Naive thymus-derived CD4-positive, alpha-beta T cell (primary cell): ENCODE data around the gene PRMT5. TPM values are rescaled to one million over a fixed set of nuclear protein-coding genes. Genes with fewer than 3 reads are reported as not detected.

Source experiments
- ATAC-seq: fragments of 150-1000 bp; cut with Tn5 transposase; 2 replicates; pipeline ENCODE4 v1.10.0; 2021; ENCODE audit warnings: mild to moderate bottlenecking, moderate library complexity
- CTCF ChIA-PET: fragments of 350-600 bp; sonication (Branson Sonifier 250); formaldehyde crosslinking; loops from one replicate; lab custom pipeline; 2021; ENCODE audit warnings: antibody characterized with exemption; lab: Charles Lee
- POLR2A ChIA-PET: fragments of 350-600 bp; sonication (Branson Sonifier 250); formaldehyde crosslinking; loops from one replicate; lab custom pipeline; 2021; ENCODE audit warnings: antibody characterized with exemption, inconsistent platforms; lab: Charles Lee
- DNase-seq, 9 donors: peaks; one replicate each; pipeline versions ENCODE4 v3.0.0 to v3.0.0-alpha.2; 2020 to 2022; ENCODE audit warnings: mixed read lengths in 1 of 9
- H3K27ac ChIP-seq: one replicate; pipeline ENCODE4 v1.7.0; 2013; ENCODE audit warnings: mild to moderate bottlenecking, low read depth, low read length, moderate library complexity
- H3K27me3 ChIP-seq, 2 donors: one replicate each; pipeline ENCODE4 v1.7.0; 2013; ENCODE audit warnings: low read length in 2 of 2, mild to moderate bottlenecking in 2 of 2, moderate library complexity in 2 of 2; ENCODE audit not compliant: control insufficient read depth in 2 of 2, insufficient read depth in 2 of 2
- H3K36me3 ChIP-seq, 3 experiments: 1 replicate in 2 of 3; 2 replicates in 1 of 3; pipeline ENCODE4 v1.7.0; 2013; ENCODE audit warnings: low read length in 3 of 3, mild to moderate bottlenecking in 3 of 3, moderate library complexity in 1 of 3; ENCODE audit not compliant: insufficient read depth in 3 of 3, control insufficient read depth in 2 of 3
- H3K4me1 ChIP-seq, 2 donors: one replicate each; pipeline ENCODE4 v1.7.0; 2013; ENCODE audit warnings: low read length in 2 of 2, mild to moderate bottlenecking in 2 of 2, moderate library complexity in 1 of 2; ENCODE audit not compliant: control insufficient read depth in 2 of 2, insufficient read depth in 2 of 2
- H3K4me3 ChIP-seq: 2 replicates; pipeline ENCODE4 v1.7.0; 2013; ENCODE audit warnings: mild to moderate bottlenecking, low read length
- H3K9me3 ChIP-seq, 3 experiments: 1 replicate in 2 of 3; 2 replicates in 1 of 3; pipeline ENCODE4 v1.7.0; 2013; ENCODE audit warnings: low read length in 3 of 3; ENCODE audit not compliant: control insufficient read depth in 2 of 3
- H3K27ac Mint-ChIP-seq, 9 donors: one replicate each; pipeline ENCODE4 v1.8.0; 2020 to 2022; ENCODE audit warnings: mixed read lengths in 9 of 9, mild to moderate bottlenecking in 8 of 9, moderate library complexity in 5 of 9, inconsistent platforms in 2 of 9
- H3K27me3 Mint-ChIP-seq, 5 donors: one replicate each; pipeline ENCODE4 v1.8.0; 2021 to 2022; ENCODE audit warnings: mixed read lengths in 5 of 5, mild to moderate bottlenecking in 1 of 5
- H3K36me3 Mint-ChIP-seq, 5 donors: one replicate each; pipeline ENCODE4 v1.8.0; 2020 to 2022; ENCODE audit warnings: mixed read lengths in 5 of 5, mild to moderate bottlenecking in 3 of 5, inconsistent platforms in 1 of 5
- H3K4me1 Mint-ChIP-seq, 7 donors: one replicate each; pipeline ENCODE4 v1.8.0; 2020 to 2022; ENCODE audit warnings: mixed read lengths in 7 of 7, mild to moderate bottlenecking in 3 of 7, inconsistent platforms in 1 of 7
- H3K4me3 Mint-ChIP-seq, 10 donors: one replicate each; pipeline ENCODE4 v1.8.0; 2020 to 2022; ENCODE audit warnings: mild to moderate bottlenecking in 10 of 10, mixed read lengths in 10 of 10, moderate library complexity in 6 of 10, inconsistent platforms in 2 of 10
- H3K9me3 Mint-ChIP-seq, 11 donors: one replicate each; pipeline ENCODE4 v1.8.0; 2020 to 2022; ENCODE audit warnings: mixed read lengths in 11 of 11, mild to moderate bottlenecking in 4 of 11, inconsistent platforms in 1 of 11, moderate library complexity in 1 of 11
- intact Hi-C, 2 donors: fragments of 100-400 bp; cut with micrococcal nuclease; formaldehyde crosslinking; loops; one replicate each; pipeline ENCODE4 v1.15.1; 2023
- polyA plus RNA-seq, 2 donors: library from polyadenylated mRNA; unstranded; fragments of 300-500 nt; fragmentation: Illumina TruSeq; gene quantifications; one replicate each; pipeline ENCODE4 v1.2.3, GENCODE V29; 2021
- total RNA-seq, 6 experiments: library from RNA in 5 of 6; stranded (reverse) in 5 of 6; gene quantifications; 1 replicate in 5 of 6; 2 replicates in 1 of 6; pipeline ENCODE4 v1.2.3 and lab custom pipeline; 2021 to 2026

Gene PRMT5
- total and polyA plus RNA-seq, 7 experiments from 2014 or later, result 24.9 to 82.8 (median 36.3) TPM

DNA sequence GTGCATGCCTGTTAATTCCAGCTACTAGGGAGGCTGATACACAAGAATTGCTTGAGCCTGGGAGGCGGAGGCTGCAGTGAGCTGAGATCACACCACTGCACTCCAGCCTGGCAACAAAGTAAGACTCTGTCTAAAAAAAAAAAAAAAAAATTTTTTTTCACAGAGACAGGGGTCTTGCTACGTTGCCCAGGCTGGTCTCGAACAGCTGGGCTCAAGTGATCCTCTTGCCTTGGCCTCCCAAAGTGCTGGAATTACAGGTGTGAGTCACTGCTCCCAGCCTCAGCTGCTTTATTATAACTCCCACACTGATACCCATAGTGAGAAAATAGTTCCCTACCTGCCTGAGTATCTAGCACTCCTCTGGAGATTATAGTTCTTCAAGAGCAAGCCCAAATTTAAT, 16.5 kb upstream of the PRMT5 start:
- no peak overlapping the region for H3K27ac Mint-ChIP-seq
- H3K9me3 ChIP-seq, result no peaks in the 10 kb centered on the region
- H3K9me3 Mint-ChIP-seq, result no peaks in the 10 kb centered on the region
- intact Hi-C loops, result no loop called here
- peaks cover 0 to 28% (median 4%) of the 10 kb centered on the region in 3 experiments for H3K36me3 ChIP-seq
- ChIA-PET CTCF (interaction anchor here (0.6 to 1.0 kb wide), 3 partner anchors 13 to 123 kb away, joined by 3 read pairs; no protein-coding TSS in a partner anchor), POLR2A (interaction anchor here (0.6 to 1.9 kb wide), 4 partner anchors 10 to 50 kb away, joined by 3 to 8 read pairs (median 3); partner anchors contain the start of gene HAUS4)
- no peak overlapping the region for H3K4me3 Mint-ChIP-seq
- no peak overlapping the region for H3K27ac ChIP-seq
- no peak for DNase-seq
- no peak for ATAC-seq
- peaks cover 6 to 31% (median 17%) of the 10 kb centered on the region in 5 donors for H3K36me3 Mint-ChIP-seq
- H3K4me1 Mint-ChIP-seq, result peaks cover 0 to 2% (median 0%) of the 10 kb centered on the region in 7 donors
- no peaks in the 10 kb centered on the region for H3K27me3 Mint-ChIP-seq
- no peak overlapping the region for H3K4me3 ChIP-seq
- no peaks in the 10 kb centered on the region for H3K27me3 ChIP-seq
- H3K4me1 ChIP-seq, result no peaks in the 10 kb centered on the region

DNA sequence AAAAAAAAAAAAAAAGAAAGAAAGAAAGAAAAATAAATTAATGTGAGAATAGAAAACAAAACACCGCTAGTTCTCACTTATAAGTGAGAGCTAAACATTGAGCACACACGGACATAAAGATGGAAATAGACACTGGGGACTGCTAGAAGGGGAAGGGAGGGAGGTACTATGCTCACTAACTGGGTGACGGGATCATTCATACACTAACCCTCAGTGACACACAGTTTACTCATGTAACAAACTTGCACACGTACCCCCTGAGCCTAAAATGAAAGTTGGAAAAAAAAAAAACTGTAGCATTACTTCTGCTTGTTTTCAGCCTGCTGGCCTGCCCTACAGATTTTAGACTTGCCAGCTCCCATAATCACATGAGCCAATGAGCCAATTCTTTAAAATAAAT, 10.5 kb upstream of the PRMT5 start:
- Mint-ChIP-seq H3K9me3 (no peaks in the 10 kb centered on the region), H3K27ac (no peak overlapping the region), H3K4me3 (no peak overlapping the region), H3K27me3 (no peaks in the 10 kb centered on the region), H3K36me3 (peaks cover 0 to 10% (median 7%) of the 10 kb centered on the region in 5 donors), H3K4me1 (peaks cover 0 to 2% (median 0%) of the 10 kb centered on the region in 7 donors)
- H3K27me3 ChIP-seq, result no peaks in the 10 kb centered on the region
- ATAC-seq (no peak), DNase-seq (no peak)
- no peak overlapping the region for H3K27ac ChIP-seq
- H3K4me1 ChIP-seq, result no peaks in the 10 kb centered on the region
- H3K9me3 ChIP-seq, result no peaks in the 10 kb centered on the region
- no peaks in the 10 kb centered on the region for H3K36me3 ChIP-seq
- intact Hi-C loops, result no loop called here
- CTCF ChIA-PET, result interaction anchor here (0.6 to 0.7 kb wide), 3 partner anchors 55 to 298 kb away, joined by 3 to 6 read pairs (median 3); no protein-coding TSS in a partner anchor
- H3K4me3 ChIP-seq, result no peak overlapping the region
- POLR2A ChIA-PET, result no interaction called here

GRCh38 chr14:22935156-22935555, 6.0 kb upstream of the PRMT5 start:
- ATAC-seq (no peak), DNase-seq (no peak)
- Mint-ChIP-seq H3K4me3 (no peak overlapping the region), H3K27ac (no peak overlapping the region), H3K27me3 (no peaks in the 10 kb centered on the region), H3K4me1 (peaks cover 0 to 10% (median 4%) of the 10 kb centered on the region in 7 donors), H3K36me3 (peaks cover 0 to 8% (median 0%) of the 10 kb centered on the region in 5 donors), H3K9me3 (no peaks in the 10 kb centered on the region)
- no peaks in the 10 kb centered on the region for H3K27me3 ChIP-seq
- H3K36me3 ChIP-seq, result no peaks in the 10 kb centered on the region
- H3K27ac ChIP-seq, result no peak overlapping the region
- H3K9me3 ChIP-seq, result no peaks in the 10 kb centered on the region
- CTCF ChIA-PET, result interaction anchor here (0.7 to 0.9 kb wide), 2 partner anchors 46 to 47 kb away, joined by 3 to 4 read pairs; partner anchors contain the start of gene AJUBA
- H3K4me3 ChIP-seq, result no peak overlapping the region
- peaks cover 0 to 4% of the 10 kb centered on the region in 2 donors for H3K4me1 ChIP-seq
- intact Hi-C loops, result no loop called here
- POLR2A ChIA-PET, result interaction anchor here (0.7 kb wide), 1 partner anchor 64 kb away, joined by 3 read pairs; no protein-coding TSS in a partner anchor

GRCh38 chr14:22932146-22932545, 3.0 kb upstream of the PRMT5 start:
- ChIA-PET POLR2A (interaction anchor here (0.6 to 1.4 kb wide), 2 partner anchors 62 to 1648 kb away, joined by 3 to 4 read pairs; no protein-coding TSS in a partner anchor), CTCF (interaction anchor here (1.0 to 1.6 kb wide), 2 partner anchors 13 to 50 kb away, joined by 3 read pairs; partner anchors contain the start of gene AJUBA)
- H3K4me1 ChIP-seq, result peaks cover 9 to 17% of the 10 kb centered on the region in 2 donors
- Mint-ChIP-seq H3K27ac (peak overlapping the region in 4 of 9 donors; percentile 48 to 83 (median 76)), H3K27me3 (no peaks in the 10 kb centered on the region), H3K4me3 (peak overlapping the region in 1 of 10 donors; percentile 1), H3K9me3 (no peaks in the 10 kb centered on the region), H3K4me1 (peaks cover 5 to 23% (median 11%) of the 10 kb centered on the region in 7 donors), H3K36me3 (peaks cover 0 to 6% (median 0%) of the 10 kb centered on the region in 5 donors)
- no peak overlapping the region for H3K4me3 ChIP-seq
- no peaks in the 10 kb centered on the region for H3K27me3 ChIP-seq
- intact Hi-C loops, result no loop called here
- no peaks in the 10 kb centered on the region for H3K9me3 ChIP-seq
- ATAC-seq (no peak), DNase-seq (no peak)
- H3K27ac ChIP-seq, result no peak overlapping the region
- peaks cover 0 to 4% (median 0%) of the 10 kb centered on the region in 3 experiments for H3K36me3 ChIP-seq

GRCh38 chr14:22929961-22930364, 787 bp upstream of the PRMT5 start:
- ATAC-seq (peak; percentile 17), DNase-seq (no peak)
- Mint-ChIP-seq H3K4me3 (no peak overlapping the region), H3K4me1 (peaks cover 5 to 36% (median 20%) of the 10 kb centered on the region in 7 donors), H3K36me3 (peaks cover 0 to 11% (median 0%) of the 10 kb centered on the region in 5 donors), H3K27me3 (no peaks in the 10 kb centered on the region), H3K9me3 (no peaks in the 10 kb centered on the region), H3K27ac (no peak overlapping the region)
- Histone ChIP-seq H3K27ac (peak overlapping the region; percentile 69), H3K4me3 (peak overlapping the region; percentile 91), H3K9me3 (no peaks in the 10 kb centered on the region), H3K36me3 (peaks cover 0 to 12% (median 0%) of the 10 kb centered on the region in 3 experiments), H3K27me3 (no peaks in the 10 kb centered on the region), H3K4me1 (peaks cover 9 to 17% of the 10 kb centered on the region in 2 donors)
- CTCF ChIA-PET, result interaction anchor here (0.6 to 2.3 kb wide), 22 partner anchors 8 to 1710 kb away, joined by 3 to 19 read pairs (median 4); partner anchors contain the start of genes AJUBA, HAUS4 and RBM23
- intact Hi-C loops, result loop anchor here (1.0 to 10.0 kb wide), 19 partner anchors 11 to 1475 kb away; partner anchors contain the start of genes ACIN1 (in 2 of the 2), C14orf119 (in 2 of the 2), HAUS4 (in 2 of the 2) and MRPL52 (in 2 of the 2)
- POLR2A ChIA-PET, result interaction anchor here (0.7 to 4.8 kb wide), 20 partner anchors 8 to 374 kb away, joined by 3 to 74 read pairs (median 3); partner anchors contain the start of genes ACIN1, C14orf119, HAUS4 and HOMEZ

DNA sequence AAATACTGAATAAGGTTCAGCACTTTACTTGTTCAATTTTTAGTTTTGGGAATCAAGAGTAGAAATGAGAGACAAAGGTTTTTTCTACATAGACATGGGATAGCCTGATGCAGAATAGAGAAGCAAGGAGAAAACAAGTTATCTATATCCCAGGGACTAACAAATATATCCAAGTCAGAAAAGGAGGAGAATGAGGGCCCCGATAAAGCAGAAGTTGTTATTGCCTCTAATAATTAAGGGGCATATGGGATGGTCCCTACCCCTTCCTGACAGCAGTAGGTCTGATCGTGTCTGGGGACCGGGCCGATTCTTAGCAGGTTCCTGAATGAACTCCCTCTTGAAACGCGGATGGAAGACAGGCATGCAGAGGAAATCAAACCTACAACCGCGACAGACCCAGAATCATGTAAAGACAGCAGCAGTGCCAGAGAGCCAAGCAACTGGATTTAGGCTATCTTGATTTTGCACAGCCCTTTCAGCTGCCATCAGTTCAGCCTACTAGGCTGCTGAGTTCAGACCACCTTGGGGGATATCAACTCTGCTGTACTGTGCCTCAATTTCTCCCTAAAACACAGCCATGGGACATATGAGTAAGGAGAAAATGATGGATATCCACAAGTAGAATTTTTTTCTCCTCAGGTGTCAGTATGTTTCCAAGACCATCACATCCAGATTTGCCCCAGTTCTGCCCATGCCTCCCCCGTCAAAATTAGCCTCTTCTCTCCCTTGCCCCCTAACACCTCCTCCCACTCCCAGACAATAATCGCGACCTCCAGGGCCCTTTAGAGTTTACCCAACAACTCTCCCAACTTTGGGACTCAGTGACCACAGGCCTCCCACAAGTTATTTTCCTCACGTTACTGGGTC, 706 bp downstream of the PRMT5 start:
- DNase-seq (peak in 1 of 9 donors; percentile 7), ATAC-seq (no peak)
- Histone ChIP-seq H3K27ac (peak overlapping the region; percentile 91), H3K9me3 (no peaks in the 10 kb centered on the region), H3K27me3 (no peaks in the 10 kb centered on the region), H3K36me3 (peaks cover 0 to 26% (median 12%) of the 10 kb centered on the region in 3 experiments), H3K4me3 (peak overlapping the region; percentile 91), H3K4me1 (peaks cover 9 to 17% of the 10 kb centered on the region in 2 donors)
- intact Hi-C loops, result loop anchor here (1.0 to 10.0 kb wide), 17 partner anchors 9 to 1474 kb away; partner anchors contain the start of genes ACIN1 (in 2 of the 2), C14orf119 (in 2 of the 2), HAUS4 (in 2 of the 2) and MRPL52 (in 2 of the 2)
- ChIA-PET CTCF (interaction anchor here (0.6 to 1.8 kb wide), 10 partner anchors 8 to 358 kb away, joined by 3 to 9 read pairs (median 5); partner anchors contain the start of genes HAUS4 and RBM23), POLR2A (interaction anchor here (0.8 to 4.8 kb wide), 17 partner anchors 10 to 374 kb away, joined by 3 to 74 read pairs (median 4); partner anchors contain the start of genes ACIN1, C14orf119, HAUS4 and LRP10)
- Mint-ChIP-seq H3K4me1 (peaks cover 5 to 36% (median 20%) of the 10 kb centered on the region in 7 donors), H3K9me3 (no peaks in the 10 kb centered on the region), H3K27ac (no peak overlapping the region), H3K4me3 (no peak overlapping the region), H3K36me3 (peaks cover 0 to 26% (median 6%) of the 10 kb centered on the region in 5 donors), H3K27me3 (no peaks in the 10 kb centered on the region)
